HG02678 (cell line): ENCODE data around the gene SPPL3.
A peak's percentile ranks its signal among the peaks of the same experiment; 100 is the strongest.
"Not testable (repeated sequence)": the region's sequence is repeated elsewhere in the genome, so short reads cannot be mapped to it uniquely, and the experiment has no call there.

Source experiments
- ATAC-seq: cut with Tn5 transposase; IDR thresholded peaks from one replicate; pipeline ENCODE4 v1.9.1; 2021; ENCODE audit warnings: mild to moderate bottlenecking, moderate library complexity; ENCODE audit not compliant: unreplicated experiment

Gene SPPL3

DNA sequence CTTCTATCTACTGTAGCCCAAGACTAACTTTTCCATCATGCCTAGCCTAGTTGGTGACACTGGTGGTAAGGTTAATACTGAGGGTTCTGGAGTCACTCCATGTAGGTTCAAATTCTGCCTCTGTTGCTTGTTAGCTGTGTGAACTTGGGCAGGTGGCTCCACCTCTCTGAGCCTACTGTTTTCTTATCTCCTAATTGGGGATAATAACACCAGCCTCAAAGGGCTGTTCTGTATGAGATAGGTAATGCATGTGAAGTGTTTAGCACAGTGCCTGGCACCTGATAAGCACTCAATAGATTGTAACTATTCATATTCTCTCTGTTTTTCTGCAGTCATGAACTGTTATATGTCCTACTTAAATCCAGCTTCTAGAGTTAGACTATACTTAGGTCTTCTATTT lies 17.5 kb upstream of the SPPL3 start:
- ATAC-seq, result no peak

DNA sequence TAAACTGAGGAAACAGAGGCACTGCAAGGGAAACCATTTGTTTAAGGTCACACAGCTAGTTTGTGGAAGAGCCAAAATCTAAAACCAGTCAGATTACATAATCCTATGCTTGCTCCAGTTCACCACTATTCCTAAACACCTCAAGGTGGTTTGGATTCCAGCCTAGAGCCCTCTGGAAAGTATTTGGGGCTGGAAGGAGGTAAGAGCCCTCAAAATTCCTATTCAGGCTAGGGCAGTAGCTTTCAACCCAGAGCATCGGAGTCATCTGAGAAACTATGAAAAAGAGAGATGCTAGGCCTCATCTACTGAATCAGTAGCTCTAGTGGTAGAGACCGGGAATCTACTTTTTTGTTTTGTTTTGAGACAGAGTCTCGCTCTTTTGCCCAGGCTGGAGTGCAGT lies 16.0 kb upstream of the SPPL3 start:
- no peak for ATAC-seq

DNA sequence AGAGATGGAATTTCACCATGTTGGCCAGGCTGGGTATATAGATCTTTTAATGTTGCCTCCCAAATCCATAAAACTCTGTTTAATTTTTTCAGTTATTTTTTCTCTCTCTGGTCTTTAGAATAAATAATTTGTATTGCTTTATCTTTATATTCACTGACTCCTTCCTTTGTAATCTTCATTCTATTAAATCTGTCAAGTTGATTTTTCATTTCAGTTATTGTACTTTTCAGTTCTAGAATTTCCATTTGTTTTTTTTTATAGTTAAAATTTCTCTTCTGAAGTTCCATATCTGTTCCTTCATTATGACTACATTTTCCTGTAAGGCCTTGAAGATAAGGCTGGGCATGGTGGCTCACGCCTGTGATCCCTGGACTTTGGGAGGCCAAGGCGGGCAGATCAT lies 13.6 kb upstream of the SPPL3 start:
- ATAC-seq, result no peak

DNA sequence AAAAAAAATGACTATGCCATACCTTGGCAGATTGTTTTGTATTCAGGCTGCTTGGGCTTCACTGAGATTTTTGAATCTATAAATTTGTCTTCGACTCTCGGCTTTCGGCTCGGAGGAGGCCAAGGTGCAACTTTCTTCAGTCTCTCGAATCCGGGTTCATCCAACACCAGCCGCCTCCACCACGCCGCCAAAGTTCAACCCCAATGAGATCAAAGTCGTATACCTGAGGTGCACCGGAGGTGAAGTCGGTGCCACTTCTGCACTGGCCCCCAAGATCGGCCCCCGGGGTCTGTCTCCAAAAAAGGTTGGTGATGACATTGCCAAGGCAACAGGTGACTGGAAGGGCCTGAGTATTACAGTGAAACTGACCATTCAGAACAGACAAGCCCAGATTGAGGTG lies 12.4 kb upstream of the SPPL3 start:
- no peak for ATAC-seq

DNA sequence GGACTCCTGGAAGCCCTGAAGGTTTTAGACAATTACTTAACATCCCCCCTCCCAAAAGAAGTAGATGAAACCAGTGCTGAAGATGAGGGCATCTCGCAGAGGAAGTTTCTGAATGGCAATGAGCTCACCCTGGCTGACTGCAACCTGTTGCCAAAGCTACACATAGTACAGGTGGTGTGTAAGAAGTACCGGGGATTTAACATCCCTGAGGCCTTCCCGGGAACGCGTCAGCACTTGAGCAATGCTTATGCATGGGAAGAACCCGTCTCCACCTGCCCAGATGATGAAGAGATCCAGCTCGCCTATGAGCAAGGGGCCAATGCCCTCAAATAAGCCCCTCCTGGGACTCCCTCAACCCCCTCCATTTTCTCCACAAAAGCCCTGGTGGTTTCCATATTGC lies 10.6 kb upstream of the SPPL3 start:
- ATAC-seq, result no peak

DNA sequence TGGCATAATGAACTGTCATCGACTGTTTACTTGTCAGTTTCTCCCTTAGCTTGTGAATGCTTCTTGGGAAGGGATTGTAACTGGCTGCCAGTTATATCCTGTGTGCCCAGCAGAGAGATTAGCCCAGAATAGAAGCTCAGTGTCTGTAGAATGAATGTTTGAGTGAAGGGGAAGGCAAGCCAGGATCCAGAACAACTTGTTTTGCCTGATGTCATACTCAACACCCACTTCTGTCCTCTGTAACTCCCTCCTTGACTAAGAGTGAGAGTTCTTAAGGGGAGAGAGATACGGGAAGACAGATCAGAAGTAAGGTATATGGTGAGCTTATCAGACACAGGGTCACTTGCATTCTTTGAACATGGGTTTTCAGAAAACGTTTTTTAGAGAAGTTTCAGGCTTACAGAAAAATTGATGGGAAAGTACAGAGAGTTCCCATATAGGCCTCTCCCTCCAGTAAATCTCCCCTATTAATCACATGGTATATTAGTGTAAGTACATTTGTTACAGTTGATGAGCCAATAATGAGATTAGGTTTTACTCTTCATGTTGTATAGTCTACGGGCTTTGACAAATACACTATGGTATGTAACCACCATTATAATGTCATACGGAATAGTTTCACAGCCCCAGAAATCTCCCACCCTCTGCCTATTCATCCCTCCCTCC lies 5.6 kb upstream of the SPPL3 start:
- no peak for ATAC-seq

DNA sequence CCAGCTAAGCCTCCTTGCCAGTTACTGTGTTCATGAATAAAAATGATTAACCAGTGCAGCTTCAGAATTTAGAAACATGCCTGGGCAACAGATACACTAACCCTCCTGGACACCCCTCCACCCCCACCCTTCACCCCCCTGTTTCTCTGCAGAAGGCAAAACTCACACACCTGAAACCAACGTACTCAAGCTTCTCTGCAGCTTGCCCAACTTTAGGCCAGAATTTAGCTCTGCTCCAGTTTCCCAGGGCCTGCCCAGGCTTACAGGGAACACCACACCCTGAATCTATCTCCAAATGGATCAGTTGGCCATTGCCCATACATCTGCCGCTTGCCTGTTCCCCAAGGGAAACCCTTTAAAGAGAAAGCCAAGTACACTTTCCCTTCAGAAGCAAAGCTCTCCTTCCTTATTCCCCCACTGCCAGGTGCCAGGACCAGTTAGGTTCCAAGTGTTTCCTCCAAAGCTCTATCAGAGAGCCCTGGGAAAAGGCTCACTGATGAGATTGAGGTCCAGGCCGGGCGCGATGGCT lies 1.8 kb upstream of the SPPL3 start:
- ATAC-seq, result no peak

DNA sequence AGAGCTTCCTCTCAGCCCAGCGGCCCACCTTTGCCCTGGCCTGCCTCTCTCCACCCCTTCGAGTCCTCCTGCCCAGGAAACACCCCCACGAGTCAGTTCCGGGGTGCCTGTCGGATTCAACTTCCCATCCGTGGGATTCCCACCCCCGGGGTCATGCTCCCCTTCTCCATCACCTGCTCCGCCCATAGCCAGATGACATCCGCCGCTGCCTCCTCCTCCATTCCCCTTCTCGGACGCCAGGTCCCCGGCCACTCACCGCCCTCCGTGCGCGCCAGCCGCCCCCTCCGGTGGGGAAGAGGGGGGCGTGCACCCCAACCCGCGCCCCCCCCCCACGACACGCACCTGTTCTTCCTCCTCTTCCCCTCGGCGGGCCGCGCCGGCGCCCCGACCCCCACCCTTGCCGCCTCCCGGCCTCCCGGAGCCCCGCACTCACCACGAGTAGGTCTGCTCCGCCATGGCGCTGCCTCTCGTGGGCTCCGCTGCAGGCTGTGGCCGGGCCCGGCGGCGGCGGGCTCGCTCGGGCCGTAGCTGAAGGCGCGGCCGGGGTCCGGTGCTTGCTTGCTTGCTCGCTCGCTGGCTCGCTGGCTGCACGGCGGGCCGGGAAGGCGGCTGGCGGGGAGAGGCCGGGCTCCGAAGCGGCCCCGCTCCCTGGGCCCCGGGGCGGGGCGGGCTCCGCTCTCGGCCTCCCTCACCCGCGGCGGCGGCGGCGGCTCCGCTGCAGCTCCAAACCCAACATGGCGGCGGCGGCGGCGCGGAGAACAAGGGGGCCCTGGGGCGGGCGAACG lies 554 bp downstream of the SPPL3 start:
- ATAC-seq, result peak; percentile 44

DNA sequence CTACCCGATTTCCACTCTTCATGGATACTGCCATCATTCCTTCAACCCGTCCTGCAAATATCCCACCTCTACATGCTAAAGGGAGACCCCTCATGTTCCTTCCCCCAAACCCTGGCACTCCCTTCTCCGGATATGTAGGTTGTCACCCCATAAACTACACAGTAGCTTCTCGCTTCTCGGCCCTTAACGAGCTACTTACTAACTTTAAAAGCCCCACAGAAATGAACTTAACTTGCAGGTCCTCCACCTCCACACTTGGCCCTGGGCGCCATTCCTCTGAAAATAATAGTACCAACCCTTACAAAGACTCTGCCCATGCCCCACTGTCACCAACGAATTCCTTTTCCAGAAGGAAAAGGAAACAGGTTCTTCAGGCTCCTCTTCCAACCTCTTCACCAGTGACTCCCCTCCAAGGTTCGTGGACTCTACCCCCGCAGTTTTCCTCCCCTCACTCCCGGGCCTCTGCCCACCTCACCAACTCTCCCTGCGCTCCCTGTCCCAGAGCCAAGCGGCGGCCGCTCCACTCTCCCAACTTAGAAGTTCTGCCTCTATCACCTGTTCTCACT lies 1.2 kb downstream of the SPPL3 start:
- no peak for ATAC-seq

DNA sequence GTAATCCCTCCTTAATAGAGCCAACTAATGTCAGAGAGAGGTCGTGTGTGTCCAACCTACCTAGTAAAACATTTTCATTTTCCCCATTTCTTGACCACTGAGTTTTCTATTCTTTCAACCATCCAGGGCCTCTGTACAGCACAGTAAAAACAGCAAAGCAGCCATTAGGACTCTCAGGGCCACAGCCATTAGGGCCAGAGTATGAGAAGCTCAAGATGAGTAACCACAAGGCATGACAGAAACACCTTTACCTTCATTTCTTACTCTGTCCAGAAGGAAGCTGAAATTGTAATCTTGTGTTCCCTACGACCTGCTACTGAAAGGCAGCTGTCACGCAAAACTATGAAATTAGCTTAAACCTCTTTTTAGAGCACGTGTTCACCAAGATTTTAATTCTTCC lies 2.3 kb downstream of the SPPL3 start:
- ATAC-seq, result no peak

DNA sequence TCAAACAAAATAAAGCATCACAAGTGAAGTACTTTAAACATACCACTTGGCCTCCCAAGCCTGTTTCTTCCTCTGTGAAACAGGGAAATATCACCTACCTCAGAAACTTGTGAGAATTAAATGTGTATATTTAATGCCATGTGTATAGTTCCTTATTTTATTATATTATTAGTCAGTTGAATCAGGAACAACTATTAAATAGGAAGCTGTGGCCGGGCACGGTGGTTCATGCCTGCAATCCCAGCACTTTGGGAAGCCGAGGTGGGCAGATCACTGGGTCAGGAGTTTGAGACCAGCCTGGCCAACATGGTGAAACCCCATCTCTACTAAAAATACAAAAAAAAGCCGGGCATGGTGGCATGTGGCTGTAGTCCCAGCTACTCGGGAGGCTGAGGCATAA lies 3.1 kb downstream of the SPPL3 start:
- ATAC-seq, result not testable (repeated sequence)

DNA sequence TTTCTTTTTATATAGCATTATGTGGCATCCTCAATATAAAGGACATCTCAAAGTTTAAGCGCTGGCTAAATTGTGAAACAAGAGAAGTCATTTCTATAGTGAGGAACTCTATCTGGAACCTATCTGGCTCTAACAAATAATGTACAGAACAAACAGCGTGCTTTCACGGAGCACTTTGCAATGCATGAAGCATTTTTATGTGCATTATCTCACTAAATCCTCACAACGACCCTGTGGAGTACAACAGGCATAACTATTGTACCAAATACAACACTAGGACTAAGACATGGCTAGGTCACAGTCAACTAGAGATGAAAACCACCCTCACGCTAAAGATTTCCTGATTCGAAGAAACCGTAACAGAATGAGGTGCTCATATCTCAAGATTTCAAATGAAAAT lies 8.6 kb downstream of the SPPL3 start:
- no peak for ATAC-seq

DNA sequence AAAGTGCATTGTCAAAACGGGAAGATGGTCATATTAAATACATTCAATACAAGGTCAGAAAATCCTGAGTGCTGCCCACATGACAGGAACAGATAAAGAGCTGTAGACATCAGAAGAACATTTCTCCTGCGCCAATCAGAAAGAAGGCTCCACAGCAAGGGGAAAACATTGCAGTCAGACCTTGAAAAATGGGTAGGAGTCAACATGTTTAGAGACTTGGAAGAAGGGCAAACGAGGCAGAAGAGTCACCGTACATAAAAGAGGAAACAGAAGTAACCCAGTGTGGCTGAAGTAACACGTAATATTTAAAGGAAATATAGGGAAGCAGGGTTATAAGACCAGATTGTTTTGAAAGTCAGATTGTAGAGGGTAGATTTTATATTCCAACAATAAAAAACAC lies 11.9 kb downstream of the SPPL3 start:
- no peak for ATAC-seq

DNA sequence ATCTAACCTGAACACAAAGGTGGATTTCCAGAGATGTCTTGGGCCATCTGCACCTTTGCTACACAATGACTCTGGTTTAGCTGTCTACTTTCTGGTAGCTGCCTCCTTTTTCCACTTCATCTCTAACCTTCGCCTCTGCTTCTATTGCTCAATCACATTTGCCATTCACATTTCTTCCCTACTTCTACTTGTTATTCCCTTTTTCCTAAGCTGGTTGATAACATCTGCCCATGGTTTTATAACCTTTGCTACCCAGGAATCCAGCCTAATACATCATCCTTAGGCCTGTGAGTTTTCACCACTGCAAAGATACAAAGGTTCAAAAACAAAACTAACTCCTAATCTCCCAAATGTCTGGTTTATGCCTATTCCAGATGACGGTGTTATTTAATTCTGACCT lies 13.2 kb downstream of the SPPL3 start:
- no peak for ATAC-seq

DNA sequence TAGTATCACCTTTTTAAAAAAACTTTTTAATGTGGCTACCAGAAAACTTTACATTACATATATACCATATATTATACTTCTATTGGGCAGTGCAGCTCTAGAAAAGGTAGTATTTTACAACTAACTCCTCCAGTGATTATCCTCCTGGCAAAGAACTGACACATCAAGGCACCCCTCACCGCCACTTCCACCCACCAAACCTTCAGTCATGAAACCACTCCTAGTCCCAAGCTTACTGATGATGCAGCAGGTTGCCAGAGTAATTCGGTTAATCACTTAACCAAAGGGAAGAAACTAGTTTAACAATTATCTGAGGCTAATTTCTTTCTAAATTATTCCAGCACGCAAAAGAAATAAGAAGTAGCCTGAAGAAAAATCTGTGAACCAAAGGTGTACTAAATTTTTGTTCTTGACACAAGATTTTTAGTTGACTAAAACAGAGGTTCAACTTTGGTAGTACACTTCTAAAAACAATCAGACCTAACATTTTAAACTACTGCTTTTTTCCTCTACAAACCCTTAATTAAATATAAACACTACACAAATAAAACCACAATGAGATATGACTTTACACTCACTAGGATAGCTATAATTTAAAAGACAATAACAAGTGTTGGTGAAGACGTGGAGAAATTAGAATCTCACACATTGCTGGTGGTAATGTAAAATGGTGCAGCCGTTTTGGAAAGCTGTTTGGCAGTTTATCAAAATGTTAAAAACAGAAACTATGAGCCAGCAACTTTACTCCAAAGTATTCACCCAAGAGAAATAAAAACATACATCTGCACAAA lies 16.7 kb downstream of the SPPL3 start:
- ATAC-seq, result no peak

DNA sequence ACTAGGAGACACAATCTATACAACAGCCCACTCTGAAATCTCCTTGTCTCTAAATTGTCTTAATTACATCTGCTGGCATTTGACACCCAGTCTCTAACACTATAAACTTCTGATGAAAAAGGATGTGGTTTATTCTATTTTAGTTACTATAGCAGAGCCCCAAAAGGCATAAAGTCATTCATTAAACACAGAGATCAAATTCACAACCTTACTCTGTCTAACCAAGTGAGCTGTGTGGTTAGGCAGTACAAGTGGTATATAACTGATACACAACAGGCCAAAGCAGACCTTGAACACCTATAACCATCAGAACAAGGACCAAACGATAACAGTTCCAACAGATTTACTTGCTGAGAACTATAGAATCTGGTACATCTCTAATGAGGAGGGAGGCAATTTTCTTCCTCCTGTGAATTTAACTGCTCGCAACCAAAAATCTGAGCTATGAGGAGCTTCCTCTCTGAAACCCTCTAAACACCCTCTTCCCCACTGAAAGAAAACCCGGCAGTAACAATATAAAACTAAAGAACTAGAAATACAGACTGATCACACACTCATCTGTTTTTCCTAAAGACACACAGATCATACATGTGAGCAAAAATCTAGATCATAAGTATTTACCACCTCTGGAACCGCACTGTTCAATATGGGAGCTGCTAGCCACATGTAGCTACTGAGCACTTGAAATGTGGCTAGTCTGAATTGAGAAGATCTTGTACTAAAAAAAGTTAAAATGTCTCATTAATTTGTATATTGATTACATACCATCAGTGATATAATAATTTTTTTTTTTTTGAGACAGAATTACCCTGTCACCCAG lies 17.7 kb downstream of the SPPL3 start:
- peak; percentile 81 for ATAC-seq

DNA sequence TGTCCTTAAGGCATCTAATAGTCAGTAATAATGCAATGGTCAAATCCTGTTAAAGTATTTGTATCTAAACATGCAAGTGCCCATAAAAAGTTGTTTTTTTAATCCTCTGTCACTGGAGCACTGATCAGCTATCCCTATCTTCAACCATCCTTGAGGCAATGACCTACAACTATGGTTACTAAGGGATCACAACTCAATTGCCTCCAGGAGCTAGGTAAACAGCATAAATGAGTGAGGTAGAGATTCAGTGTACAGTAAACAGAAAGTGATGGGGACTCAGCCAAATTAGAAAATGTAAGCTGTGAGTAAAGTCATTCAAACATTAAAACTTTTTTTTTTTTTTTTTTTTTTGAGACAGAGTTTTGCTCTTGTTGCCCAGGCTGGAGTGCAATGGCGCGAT lies 18.6 kb downstream of the SPPL3 start:
- no peak for ATAC-seq

DNA sequence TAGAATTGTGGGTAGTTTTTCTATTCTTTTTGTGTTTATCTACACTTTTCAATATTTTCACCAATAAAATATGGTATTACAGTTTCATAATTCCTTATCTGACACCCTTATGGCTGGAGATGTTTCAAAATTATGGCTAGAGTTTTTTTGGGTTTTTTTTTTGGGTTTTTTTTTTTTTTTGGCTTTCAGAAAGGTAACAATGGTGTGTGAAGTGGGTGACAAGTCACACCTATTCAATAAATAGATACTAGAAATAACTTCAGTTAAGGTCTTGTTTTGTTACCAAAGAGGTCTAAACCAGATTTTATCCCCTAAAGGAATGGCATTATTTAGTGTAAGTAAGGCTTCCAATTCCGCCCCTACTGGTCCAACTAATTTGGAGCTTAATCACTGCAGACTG lies 19.5 kb downstream of the SPPL3 start:
- ATAC-seq, result no peak

DNA sequence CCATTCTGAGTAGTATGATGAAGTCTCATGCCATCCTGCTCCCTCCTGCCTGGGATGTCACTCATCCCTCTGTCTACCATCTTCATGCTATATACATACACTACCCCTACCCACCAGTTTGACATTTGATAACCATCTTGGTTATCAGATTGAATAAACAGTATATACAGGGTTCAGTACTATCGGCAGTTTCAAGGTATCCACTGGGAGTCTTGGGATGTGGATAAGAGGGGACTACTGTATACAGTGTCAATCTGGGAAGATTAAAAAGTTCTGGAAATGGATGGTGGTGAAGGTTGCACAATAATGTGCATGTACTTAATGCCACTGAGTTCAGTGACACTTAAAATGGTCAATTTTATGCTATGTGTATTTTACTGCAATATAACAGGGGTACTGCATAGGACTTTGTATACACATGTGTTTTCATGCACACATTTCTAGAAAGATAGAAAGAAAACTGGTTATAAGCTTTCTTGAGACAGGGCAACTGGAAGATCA lies 22.1 kb downstream of the SPPL3 start:
- ATAC-seq, result no peak

DNA sequence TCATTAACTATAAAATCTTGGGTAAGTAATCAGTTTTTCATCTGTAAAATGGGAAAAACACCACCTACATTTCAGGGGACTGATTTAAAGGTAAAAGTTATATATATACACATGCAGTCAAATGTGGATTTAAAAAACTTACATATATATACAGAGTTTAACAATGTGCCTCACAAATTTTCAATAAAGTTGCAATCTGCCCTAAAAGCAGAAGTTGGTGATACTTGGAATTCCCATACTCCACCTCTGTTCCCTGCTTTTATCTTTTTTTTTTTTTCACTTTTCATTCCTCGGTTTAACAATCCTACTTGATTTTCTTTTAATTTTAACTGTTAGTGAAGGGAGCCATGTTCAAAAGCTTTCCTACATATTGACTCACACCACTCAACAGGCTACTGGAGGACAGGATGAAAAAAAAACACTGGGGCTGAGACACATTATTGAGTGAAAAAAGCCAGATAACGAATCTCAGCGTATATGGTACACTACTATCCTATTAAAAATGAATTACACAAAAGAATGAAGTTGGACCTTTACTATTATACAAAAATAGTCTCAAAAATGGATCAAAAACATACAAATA lies 24.3 kb downstream of the SPPL3 start:
- ATAC-seq, result no peak
